Tibial nerve (tissue), 4 donors: ENCODE results near the gene TDP1. TPM values are rescaled to one million over a fixed set of nuclear protein-coding genes. Genes with fewer than 3 reads are reported as not detected.

Experiments
- DNase-seq, 2 donors: peaks; one replicate each; pipeline ENCODE4 v3.0.0-alpha.2; 2019; ENCODE audit warnings: low spot score in 2 of 2
- H3K27ac ChIP-seq, 4 donors: fragments of 200-600 bp; sonication (generic) in 3 of 4; one replicate each; pipeline ENCODE4 v1.5.1; 2017 to 2019; ENCODE audit warnings: mild to moderate bottlenecking in 1 of 4
- H3K27me3 ChIP-seq, 2 donors: fragments of 200-600 bp; sonication (generic) in 1 of 2; one replicate each; pipeline versions ENCODE4 v1.5.1 to v1.6.0; 2017 to 2019
- H3K36me3 ChIP-seq, 3 donors: fragments of 200-600 bp; sonication (generic); one replicate each; pipeline ENCODE4 v1.5.1; 2018 to 2019
- H3K4me1 ChIP-seq, 4 donors: fragments of 200-600 bp; sonication (generic) in 3 of 4; one replicate each; pipeline ENCODE4 v1.5.1; 2017 to 2019
- H3K4me3 ChIP-seq, 4 donors: fragments of 200-600 bp; sonication (generic) in 3 of 4; one replicate each; pipeline ENCODE4 v1.5.1; 2017 to 2019; ENCODE audit warnings: mild to moderate bottlenecking in 1 of 4, moderate library complexity in 1 of 4
- H3K9me3 ChIP-seq, 4 donors: fragments of 200-600 bp; sonication (generic) in 3 of 4; one replicate each; pipeline ENCODE4 v1.5.1; 2017 to 2019
- EP300 ChIP-seq, 2 donors: sonication (generic); formaldehyde crosslinking; IDR thresholded peaks; one replicate each; pipeline ENCODE4 v1.6.1; 2017; ENCODE audit warnings: antibody characterized with exemption in 2 of 2, mild to moderate bottlenecking in 1 of 2
- POLR2A ChIP-seq, 2 donors: fragments of 450-650 bp; IDR thresholded peaks; one replicate each; pipeline ENCODE4 v1.6.1; 2017; ENCODE audit warnings: antibody characterized with exemption in 2 of 2, mild to moderate bottlenecking in 2 of 2, moderate library complexity in 2 of 2
- WGBS, 2 donors: methylation state at CpG; one replicate each; pipeline ENCODE4 v1.1.5; 2018; 5-methylcytosine and 5-hydroxymethylcytosine counted together
- total RNA-seq, 4 donors: library from RNA; depleted of rRNA; stranded (reverse); fragments of >200 nt; gene quantifications; one replicate each; pipeline ENCODE4 v1.1.0, GENCODE V29; 2016
- TF ChIP-seq, protein P1 (sequence below), 5 experiments: fragments of 200-600 bp in 3 of 5; fragments of 450-650 bp in 2 of 5; sonication (generic) in 3 of 5; IDR thresholded peaks; one replicate each; pipeline ENCODE4 v1.5.1; 2016 to 2019; ENCODE audit warnings: antibody characterized with exemption in 5 of 5, mild to moderate bottlenecking in 3 of 5, moderate library complexity in 2 of 5

Gene TDP1
- total RNA-seq, 4 donors from 2014 or later: 5.9 to 9.0 (median 6.5) TPM

DNA sequence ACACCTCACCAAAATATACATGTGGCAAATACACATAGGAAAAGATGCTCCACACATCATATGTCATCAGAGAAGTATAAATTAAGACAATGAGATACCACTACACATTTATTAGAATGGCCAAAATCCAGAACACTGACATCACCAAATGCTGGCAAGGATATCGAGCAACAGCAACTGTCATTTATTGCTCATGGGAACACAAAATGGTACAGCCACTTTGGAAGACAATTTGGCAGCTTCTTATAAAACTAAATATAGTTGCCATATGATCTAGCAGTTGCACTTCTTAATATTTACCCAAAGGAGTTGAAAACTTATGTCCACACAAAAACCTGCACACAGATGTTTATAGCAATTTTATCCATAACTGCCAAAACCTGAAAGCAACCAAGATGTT, 99.1 kb downstream of the TDP1 start:
- H3K9me3 ChIP-seq: no peaks in the 10 kb centered on the region
- no peak overlapping the region for H3K4me3 ChIP-seq
- no peaks in the 10 kb centered on the region for H3K36me3 ChIP-seq
- H3K4me1 ChIP-seq: peaks cover 0 to 2% (median 0%) of the 10 kb centered on the region in 4 donors
- DNase-seq: no peak
- peaks cover 0 to 36% of the 10 kb centered on the region in 2 donors for H3K27me3 ChIP-seq
- 81 to 83% methylated on average over 1 of the region's 1 CpG for WGBS, 2 donors
- no peak overlapping the region for H3K27ac ChIP-seq
- TF ChIP-seq, protein P1, sequence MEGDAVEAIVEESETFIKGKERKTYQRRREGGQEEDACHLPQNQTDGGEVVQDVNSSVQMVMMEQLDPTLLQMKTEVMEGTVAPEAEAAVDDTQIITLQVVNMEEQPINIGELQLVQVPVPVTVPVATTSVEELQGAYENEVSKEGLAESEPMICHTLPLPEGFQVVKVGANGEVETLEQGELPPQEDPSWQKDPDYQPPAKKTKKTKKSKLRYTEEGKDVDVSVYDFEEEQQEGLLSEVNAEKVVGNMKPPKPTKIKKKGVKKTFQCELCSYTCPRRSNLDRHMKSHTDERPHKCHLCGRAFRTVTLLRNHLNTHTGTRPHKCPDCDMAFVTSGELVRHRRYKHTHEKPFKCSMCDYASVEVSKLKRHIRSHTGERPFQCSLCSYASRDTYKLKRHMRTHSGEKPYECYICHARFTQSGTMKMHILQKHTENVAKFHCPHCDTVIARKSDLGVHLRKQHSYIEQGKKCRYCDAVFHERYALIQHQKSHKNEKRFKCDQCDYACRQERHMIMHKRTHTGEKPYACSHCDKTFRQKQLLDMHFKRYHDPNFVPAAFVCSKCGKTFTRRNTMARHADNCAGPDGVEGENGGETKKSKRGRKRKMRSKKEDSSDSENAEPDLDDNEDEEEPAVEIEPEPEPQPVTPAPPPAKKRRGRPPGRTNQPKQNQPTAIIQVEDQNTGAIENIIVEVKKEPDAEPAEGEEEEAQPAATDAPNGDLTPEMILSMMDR (IDR thresholded peaks at IDR 0.05): no peak
- TF ChIP-seq EP300 (IDR thresholded peaks at IDR 0.05): no peak
- no peak for TF ChIP-seq POLR2A (IDR thresholded peaks at IDR 0.05)

DNA sequence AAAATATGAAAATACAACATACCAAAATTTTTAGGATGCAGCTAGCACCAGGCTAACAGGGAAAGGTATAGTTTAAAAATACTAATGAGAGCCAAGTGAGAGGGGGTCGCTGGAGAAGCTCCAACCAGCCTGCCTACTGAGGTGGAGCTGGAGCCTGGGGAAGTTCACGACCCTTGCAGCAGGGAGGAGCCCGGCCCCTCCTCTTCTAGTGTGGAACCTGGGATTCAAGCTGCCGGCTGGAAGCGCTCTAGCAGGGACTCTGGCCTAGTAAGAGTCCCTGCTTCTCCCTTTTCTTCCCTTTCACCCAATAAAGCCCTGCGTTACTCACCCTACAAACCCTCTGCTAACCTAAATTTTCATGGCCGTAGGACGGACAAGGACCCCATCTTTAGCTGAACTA, 101.1 kb downstream of the TDP1 start:
- Histone ChIP-seq H3K27me3 (peaks cover 0 to 56% of the 10 kb centered on the region in 2 donors), H3K27ac (no peak overlapping the region), H3K4me1 (peaks cover 0 to 22% (median 18%) of the 10 kb centered on the region in 4 donors), H3K36me3 (no peaks in the 10 kb centered on the region), H3K4me3 (no peak overlapping the region), H3K9me3 (no peaks in the 10 kb centered on the region)
- TF ChIP-seq POLR2A (IDR thresholded peaks at IDR 0.05) (no peak), EP300 (IDR thresholded peaks at IDR 0.05) (no peak)
- DNase-seq: no peak
- WGBS, 2 donors: 53 to 54% methylated on average over 8 of the region's 8 CpGs

DNA sequence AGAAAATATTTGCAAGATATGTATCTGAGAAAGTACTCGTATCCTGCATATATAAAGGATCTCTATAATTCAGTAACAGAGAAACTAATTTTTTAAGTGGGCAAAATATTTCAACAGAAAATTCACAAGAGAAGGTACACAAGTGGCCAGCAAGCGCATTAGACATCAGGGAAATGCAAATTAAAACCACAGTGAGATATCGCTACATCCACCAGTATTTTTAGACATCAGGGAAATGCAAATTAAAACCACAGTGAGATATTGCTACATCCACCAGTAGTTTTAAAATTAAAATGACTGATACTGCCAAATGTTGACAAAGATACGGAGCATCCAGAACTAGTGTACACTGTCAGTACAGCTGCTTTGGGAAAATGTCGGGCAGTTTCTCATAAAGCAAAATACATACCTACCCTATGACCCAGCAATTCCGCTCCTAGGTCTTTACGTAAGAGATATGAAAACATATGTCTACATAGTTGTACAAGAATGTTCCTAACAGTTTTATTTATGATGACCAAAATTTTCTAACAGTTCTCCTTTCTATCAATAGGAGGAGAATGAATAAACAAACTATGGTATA, 103.2 kb downstream of the TDP1 start:
- Histone ChIP-seq H3K4me1 (peaks cover 0 to 31% (median 26%) of the 10 kb centered on the region in 4 donors), H3K27ac (no peak overlapping the region), H3K4me3 (no peak overlapping the region), H3K9me3 (no peaks in the 10 kb centered on the region), H3K27me3 (peaks cover 0 to 69% of the 10 kb centered on the region in 2 donors), H3K36me3 (no peaks in the 10 kb centered on the region)
- 88% methylated on average over 7 of the region's 7 CpGs for WGBS, 2 donors
- no peak for DNase-seq
- TF ChIP-seq, protein P1 (IDR thresholded peaks at IDR 0.05): no peak
- TF ChIP-seq POLR2A (IDR thresholded peaks at IDR 0.05) (no peak), EP300 (IDR thresholded peaks at IDR 0.05) (no peak)

DNA sequence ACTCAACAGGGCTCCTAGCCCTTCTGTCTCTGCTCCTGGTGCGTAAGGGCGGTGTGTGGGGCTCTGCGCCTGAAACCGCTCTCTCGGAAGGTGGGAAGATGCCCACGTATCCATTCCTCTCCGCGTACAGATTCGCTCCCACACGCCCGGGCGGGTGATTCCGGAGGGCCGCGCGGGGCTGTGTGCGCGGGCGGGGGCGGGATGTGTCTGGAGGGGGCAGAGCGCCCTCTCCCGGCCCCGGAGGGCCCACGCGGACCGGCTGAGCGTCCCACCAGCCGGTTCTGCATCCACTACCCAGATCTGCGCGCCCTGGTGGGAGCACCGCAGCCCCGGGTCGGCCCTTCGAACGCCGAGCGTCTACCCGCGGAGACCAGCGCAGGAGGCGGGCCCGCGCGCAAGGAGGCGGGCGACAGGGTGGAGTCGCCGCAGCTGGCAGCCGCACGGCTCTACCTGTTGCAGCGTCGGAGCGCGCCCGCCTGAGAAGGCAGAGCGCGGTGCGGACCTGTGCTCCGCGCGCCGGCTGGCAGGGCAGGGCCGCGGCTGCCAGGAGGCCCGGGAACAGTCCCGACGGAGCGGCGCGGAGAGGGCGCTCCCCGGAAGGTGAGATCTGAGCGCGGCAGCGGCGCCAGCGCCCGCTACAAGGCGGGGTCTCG, 104.7 kb downstream of the TDP1 start:
- peaks cover 0 to 31% (median 26%) of the 10 kb centered on the region in 4 donors for H3K4me1 ChIP-seq
- H3K36me3 ChIP-seq: no peaks in the 10 kb centered on the region
- TF ChIP-seq POLR2A (IDR thresholded peaks at IDR 0.05): no peak
- TF ChIP-seq EP300 (IDR thresholded peaks at IDR 0.05): no peak
- TF ChIP-seq, protein P1 (IDR thresholded peaks at IDR 0.05): peak in 3 of 5 experiments; percentile 16 to 25 (median 24)
- no peaks in the 10 kb centered on the region for H3K9me3 ChIP-seq
- H3K27ac ChIP-seq: no peak overlapping the region
- H3K4me3 ChIP-seq: peak overlapping the region; percentile 13 to 51 (median 30)
- DNase-seq: no peak
- H3K27me3 ChIP-seq: peaks cover 0 to 72% of the 10 kb centered on the region in 2 donors
- 0 to 2% methylated on average over 36 to 48 of the region's 80 CpGs for WGBS, 2 donors

DNA sequence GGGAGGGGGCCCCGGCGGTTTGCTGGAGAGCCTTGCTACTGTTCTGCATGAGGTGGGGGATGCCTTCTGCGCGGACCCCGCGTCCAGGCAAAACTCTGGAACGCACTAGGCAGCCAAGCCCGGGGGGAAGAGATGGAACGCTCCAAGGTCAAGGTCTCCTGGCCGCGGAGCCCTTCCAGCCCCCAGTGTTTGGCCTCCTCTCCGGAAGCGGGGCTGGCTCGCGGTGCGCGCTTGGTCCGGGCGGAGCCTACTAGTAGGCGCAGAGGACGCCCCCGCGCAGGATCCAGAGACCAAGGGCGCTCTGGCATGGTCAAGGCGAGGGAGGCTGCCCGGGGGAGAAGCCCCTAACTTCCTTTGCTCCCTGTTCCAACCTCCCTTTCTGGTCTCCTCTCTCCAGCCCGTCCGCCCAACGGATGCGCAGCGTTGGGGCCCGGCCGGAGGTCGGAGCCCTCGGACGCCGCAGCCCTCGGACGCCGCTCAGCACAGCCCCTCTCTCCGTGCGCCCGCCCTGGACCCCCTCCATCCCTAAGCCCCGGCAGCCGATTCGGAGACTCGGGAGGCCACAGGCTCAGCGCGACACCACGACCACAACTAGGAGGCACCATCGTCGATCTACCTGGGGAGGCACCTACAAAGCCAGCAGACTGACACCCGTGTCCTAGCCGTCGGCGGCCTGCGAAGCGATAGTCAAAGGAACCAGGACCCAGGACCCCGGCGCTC, 105.4 kb downstream of the TDP1 start:
- H3K27ac ChIP-seq: no peak overlapping the region
- TF ChIP-seq, protein P1 (IDR thresholded peaks at IDR 0.05): no peak
- TF ChIP-seq POLR2A (IDR thresholded peaks at IDR 0.05) (no peak), EP300 (IDR thresholded peaks at IDR 0.05) (no peak)
- 2 to 3% methylated on average over 42 to 45 of the region's 60 CpGs for WGBS, 2 donors
- peaks cover 0 to 31% (median 26%) of the 10 kb centered on the region in 4 donors for H3K4me1 ChIP-seq
- H3K27me3 ChIP-seq: peaks cover 0 to 76% of the 10 kb centered on the region in 2 donors
- no peaks in the 10 kb centered on the region for H3K9me3 ChIP-seq
- no peak for DNase-seq
- peak overlapping the region; percentile 13 to 51 (median 30) for H3K4me3 ChIP-seq
- no peaks in the 10 kb centered on the region for H3K36me3 ChIP-seq
